CD4-positive, alpha-beta T cell treated with Interleukin-6 at 100 ng/mL for 8 hours (primary cell): ENCODE results near the gene OR4F6.
"Not testable (repeated sequence)": the region's sequence is repeated elsewhere in the genome, so short reads cannot be mapped to it uniquely, and the experiment has no call there.

Experiments
- DNase-seq: peaks from one replicate; pipeline ENCODE4 v3.0.0-alpha.2; 2020; ENCODE audit warnings: mixed read lengths, low spot score

Gene OR4F6, protein sequence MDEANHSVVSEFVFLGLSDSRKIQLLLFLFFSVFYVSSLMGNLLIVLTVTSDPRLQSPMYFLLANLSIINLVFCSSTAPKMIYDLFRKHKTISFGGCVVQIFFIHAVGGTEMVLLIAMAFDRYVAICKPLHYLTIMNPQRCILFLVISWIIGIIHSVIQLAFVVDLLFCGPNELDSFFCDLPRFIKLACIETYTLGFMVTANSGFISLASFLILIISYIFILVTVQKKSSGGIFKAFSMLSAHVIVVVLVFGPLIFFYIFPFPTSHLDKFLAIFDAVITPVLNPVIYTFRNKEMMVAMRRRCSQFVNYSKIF

DNA sequence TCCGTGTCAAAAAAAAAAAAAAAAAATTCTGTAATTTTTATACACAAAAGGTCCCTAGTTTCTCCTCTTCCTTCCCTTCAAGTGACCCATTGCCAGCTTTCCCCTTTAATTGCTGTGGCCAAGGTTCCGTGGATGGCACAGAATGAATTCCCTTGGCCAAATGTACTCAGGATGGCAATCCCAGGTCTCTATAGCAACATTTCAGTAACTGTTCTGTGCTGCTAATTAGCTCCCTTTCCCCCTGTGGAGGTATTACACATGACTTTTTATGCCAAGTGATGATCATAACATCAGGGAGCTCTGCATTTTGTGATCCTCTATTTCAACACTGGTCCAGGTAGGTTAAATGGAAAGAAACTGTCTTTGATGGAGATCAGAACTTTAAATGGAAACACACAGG, at the start of gene OR4F6:
TSS of gene OR4F6 (plus strand) at position 301 of the 400 bp plus-strand sequence. CDS start 2,211 bp downstream, outside the sequence.
- DNase-seq: no peak

DNA sequence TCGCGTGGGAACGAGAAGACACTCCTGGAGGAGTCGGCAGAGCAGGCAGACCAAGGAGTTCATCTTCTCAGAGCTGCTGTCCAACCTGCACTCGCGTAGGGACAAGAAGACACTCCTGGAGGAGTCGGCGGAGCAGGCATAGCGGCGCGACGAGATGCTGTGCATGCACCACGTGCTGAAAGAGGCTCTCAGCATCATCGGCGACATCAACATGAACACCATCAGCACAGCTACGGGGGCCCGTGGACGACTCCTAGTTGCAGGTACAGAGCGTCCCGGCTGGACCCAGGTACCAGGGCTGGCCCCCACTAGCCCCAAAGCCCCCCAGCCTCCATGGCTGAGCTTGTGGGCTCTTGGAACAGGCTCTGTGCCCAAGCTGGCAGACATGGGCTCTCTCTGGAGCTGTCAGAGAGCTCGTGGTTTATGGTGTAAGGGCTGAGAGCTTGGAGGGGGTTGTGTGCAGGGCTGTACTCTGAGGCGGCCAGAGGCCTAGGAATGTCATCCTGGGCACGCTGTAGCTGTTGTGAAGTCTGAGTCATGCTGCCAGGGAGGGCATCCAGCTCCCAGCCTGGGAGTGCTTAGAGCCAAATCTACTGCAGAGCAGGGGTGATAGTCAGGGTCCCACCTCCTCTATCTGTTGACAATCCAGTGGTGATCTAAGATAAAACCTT, 38.5 kb upstream of the OR4F6 start:
- DNase-seq: not testable (repeated sequence)

DNA sequence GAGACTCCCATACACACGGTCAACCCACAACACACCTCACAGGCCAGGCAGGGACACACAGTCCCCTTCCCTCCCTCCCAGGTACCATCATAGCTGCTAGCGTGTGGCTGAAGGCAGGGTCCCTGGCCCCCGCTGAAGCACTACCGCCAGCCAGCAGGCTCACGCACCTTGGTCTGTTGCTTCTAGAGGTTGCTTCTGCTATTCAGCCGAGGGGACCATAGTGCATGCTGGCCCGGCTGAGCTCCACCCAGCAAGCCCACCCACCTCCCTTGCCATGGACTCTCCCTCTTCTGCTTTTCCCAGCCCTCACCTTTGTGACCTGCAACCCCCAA, 38.0 kb upstream of the OR4F6 start:
- DNase-seq: not testable (repeated sequence)

DNA sequence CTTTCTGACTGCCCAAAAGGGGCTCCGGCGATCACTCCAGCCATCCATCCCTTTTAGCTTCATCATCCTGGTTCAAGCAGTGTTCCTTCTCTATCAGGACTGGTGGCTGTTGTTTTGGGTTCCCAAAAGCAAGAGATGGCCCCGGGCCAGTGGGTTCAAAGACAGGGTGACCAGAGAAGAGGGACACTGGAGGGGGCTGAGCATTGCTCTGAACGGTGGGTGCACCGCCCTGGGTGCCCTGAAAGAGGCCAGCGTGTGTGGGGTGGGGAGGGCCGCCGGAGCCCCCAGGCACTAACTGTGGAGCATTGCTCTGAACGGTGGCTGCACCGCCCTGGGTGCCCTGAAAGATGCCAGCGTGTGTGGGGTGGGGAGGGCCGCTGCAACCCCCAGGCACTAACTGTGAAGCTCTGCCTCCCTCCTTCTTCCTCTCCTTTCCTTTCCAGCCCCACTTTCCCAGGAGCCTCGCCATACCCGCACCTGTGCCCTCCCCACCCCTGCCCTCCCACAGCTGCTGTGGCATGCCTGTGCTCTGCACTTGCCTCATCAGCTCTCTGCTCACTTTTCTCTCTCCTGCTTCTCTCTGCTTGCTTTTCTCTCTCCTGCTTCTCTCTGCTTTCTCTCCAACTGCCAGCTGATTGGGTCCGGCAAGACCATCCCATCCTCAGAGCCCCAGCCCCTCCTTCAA, 37.4 kb upstream of the OR4F6 start:
- DNase-seq: no peak

DNA sequence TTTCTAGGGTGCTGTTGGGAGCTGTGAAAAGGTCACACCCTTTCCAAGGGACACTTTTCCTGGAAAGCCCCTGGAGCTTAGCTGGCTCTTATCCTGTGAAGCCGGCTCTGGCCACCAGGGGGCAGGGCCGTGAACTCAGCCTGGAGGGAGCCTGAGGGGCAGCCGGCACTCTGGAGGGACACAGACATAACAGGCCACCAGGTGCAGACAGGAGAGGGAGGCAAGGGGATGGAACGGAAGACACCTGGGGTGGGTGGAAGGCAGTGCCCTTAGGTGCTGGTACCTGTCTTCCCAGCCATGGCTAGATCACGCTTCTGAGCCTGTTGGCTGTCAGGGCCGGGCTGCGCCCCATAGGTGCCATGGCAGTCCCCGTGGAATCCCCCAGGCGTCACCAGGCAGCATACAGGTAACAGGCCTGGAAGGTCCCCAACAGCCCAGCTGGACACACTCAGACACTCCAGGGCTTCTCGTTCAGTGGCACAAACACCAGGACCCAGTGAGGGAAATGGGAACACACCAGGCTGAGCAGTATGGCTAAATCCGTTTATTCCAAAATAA, 36.1 kb upstream of the OR4F6 start:
- DNase-seq: not testable (repeated sequence)

DNA sequence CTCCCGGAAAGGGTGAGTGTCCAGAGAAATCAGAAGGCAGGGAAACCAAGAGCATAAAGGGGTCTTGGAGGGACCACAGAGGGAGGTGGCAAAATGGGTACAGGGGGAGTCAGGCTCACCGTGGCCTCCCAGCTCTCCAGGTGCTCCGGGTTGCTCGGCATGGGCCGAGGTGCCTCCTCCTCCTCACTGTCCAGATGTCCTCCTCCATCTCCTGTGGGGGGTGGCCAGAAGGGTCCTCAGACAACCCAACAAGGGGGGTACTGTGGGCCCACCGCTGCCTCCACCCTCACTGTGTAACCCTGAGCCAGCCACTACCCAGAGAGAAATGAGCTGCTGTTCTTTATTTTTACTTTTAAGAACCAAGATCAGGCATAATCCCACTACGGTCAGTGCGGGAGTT, 30.4 kb upstream of the OR4F6 start:
- no peak for DNase-seq

DNA sequence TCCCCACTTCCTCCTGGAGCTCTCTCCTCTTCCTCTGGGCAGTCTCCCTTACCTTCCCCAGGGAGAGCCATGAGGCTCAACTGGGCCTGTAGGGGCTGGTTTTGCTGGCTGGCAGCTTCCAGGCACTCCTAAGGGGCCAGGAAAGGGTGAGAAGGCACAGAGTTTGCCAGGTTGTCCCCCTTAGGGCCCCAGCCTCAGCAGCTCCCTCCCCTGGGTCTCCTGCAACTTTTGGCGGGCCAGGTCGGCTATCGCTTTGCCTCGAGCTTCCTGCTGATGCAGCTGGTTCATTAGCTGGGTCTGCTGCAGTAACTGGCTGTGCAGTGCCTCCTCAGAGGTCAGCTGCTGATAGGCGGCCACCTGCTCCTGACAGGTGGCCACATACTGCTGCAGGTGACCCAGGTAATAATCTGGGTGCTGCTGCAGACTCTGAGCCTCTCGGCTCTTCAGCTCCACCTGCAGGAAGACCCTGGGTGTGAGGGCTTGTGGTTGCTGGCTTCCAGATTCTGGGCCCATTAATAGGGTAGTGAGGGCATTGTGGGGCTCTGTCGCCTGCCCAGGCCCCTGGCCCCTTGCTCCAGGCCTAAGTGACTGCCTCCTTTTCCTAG, 29.7 kb upstream of the OR4F6 start:
- no peak for DNase-seq

DNA sequence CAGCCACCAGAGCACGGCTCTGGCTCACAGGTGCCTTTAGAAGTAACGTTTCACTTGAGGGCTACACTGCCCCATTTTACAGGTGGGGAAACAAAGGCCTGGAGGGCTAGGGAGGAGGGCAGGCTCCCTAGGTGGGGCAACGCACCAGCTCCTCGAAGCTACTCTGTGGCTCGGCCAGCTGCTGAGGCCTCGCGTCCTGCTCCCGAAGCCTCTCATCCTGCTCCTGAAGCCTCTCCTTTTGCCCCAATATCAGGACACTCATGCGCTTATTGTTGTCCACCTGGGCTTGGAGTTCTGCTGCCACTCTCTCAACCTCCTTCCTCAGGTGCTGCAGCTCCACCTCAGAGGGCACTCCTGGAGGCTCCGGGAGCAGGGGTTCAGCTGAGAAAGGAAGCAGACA, 28.2 kb upstream of the OR4F6 start:
- DNase-seq: no peak

DNA sequence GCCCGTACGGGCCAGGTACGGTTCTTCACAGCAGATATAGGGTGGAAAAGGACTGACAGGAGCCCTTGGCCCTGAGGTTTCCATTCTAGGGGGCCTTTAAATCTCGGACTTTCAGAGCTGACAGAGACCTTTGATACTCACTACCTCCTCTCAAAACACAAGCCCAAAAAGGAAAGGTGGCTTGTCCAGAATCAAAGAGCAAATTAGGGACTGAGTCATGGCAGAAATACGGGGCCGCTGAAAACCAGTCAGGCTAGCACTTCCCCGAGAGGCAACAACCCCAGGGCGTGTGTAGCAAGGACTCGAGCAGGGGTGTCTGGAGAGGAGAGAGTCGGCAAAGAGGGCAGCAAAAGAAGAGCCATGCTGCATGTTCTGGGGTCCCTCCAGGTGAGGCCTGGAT, 24.7 kb upstream of the OR4F6 start:
- DNase-seq: not testable (repeated sequence)

DNA sequence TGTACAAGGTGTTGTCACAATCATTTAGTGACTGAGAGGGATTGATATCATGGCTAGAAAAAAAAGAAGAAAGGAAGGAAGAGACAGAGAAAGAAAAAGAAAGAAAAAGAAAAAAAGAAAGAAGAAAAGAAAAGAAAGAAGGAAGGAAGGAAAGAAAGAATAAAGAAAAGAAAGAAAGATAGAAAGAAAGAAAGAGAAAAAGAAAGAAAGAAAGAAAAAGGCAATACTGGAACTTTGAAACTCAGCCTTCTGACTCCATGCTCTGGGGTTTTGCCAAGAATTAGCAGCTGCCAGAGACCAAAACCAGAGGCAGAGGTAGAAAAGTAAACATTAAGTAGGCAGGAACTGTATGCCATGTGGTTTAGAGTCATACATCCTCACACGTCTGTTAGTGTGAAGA, 23.1 kb upstream of the OR4F6 start:
- not testable (repeated sequence) for DNase-seq

DNA sequence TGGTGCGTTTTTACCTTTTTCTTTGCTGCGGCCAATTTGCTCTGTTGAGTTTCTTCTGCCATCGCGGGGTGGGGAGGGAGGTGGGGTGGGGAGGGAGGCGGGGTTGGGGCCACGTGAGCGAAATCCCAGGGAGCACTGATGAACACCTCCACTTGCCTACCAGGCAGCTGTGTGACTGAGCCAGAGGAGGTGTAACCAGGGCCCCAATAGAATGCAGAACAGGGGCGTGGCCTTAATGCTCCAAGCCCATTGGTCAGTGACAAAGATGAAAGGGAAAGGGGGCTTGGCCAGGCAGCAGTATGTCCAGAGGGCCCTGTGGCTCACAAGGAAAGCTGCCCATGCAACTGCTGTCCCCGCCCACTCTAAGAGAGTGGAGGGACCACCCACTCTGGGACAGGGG, 21.4 kb upstream of the OR4F6 start:
- DNase-seq: no peak

DNA sequence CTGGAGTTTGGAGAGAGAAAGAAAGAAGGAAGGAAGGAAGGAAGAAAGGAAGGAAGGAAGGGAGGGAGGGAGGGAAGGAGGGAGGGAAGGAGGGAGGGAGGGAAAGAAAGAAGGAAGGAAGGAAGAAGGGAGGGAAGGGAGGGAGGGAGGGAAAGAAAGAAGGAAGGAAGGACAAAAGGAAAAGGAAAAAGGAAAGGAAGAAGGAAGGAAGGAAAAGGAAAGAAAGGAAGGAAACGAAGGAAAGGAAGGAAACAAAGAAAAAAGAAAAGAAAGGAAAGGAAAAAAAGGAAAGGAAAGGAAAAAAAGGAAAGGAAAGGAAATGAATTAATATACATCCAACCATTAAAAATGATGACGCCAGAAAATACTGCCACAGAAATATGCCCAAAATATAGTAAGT, 18.7 kb upstream of the OR4F6 start:
- no peak for DNase-seq

DNA sequence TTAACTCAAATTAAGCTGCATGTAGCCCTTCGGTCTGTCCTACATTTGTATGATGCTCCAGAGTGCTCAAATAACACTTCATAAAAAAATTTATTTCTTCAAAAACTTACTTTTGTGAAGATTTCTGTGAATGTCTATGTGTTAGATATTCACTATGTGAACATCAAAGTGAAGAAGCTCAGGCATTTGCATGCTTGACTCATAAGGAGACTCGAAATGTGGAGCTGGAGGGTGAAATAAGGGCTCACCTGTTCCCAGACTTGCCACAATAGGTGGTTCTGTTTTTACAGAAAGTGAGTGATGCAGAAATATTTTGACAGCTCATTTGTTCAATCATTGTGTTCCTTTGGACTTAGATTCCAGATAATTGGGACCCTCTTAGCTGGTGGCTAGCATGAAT, 16.9 kb upstream of the OR4F6 start:
- not testable (repeated sequence) for DNase-seq

DNA sequence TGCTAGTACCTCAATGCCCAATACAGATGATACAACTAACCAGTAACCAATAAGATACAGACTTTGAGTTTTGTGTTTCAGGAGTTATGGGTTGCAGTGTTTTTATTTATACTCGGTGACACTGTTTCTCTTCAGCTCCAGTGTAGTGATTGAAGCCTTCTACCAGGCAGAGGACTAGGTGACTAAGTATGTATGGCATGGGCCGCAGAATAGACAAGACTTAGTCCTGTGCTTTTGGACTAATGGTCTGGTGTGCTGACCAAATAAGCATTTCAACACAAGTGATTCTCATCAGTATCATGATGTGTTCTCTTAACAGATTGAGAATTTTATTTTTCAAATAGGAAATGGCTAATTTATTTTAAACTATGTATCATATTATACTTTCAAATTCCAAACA, 15.3 kb upstream of the OR4F6 start:
- DNase-seq: not testable (repeated sequence)

DNA sequence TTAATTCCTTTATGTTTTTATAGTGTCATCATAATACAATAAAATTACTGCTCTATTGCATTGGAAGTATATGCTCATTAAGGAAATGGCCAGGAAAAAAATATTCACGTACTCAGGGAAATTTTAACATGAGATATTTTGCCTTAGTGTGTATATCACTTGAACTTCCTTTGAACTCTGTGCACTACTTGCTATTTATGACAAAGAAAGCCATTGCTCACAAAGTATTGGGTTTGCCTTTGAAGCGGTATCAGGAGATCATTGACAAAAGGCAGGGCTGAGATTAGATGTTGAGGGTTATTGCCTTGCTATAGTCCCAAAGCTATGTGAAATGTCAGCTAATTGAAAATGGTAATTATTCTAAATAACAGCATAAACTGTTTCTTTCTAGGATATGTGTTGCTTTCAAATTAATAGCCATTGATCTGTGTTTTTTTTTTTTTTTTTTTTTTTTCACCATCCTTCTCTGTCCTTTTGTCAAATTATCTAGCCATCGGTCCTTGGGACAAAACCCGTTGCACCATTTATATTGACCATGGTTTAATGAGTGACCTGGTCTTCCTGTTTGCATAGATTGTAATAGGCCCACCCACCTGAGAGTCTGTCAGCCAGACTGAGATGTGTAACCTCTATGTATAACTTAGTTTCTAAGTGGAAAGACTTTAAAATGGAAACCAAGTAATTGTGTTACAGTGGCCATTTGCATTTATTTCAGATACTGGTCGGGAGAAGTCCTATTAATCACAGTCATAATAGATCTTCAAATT, 14.6 kb upstream of the OR4F6 start:
- DNase-seq: not testable (repeated sequence)

DNA sequence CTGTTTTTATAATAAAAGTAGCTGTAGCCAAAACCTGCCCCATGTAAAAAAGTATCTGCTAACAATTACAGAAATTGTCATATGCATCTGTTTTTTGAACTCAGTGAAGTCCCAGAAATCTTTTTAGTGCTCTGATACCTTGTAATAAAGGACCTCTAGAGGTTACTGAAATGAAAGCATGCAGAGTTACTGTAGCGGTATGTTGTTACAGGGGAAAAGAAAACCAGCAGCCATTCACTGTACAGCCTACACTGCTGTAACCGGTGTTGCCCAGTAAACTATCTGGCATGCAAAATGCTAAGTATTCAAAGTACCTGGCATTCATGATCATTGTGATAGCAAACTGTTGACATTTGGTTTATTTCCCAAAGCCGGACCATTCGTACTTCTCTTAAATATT, 12.6 kb upstream of the OR4F6 start:
- not testable (repeated sequence) for DNase-seq

DNA sequence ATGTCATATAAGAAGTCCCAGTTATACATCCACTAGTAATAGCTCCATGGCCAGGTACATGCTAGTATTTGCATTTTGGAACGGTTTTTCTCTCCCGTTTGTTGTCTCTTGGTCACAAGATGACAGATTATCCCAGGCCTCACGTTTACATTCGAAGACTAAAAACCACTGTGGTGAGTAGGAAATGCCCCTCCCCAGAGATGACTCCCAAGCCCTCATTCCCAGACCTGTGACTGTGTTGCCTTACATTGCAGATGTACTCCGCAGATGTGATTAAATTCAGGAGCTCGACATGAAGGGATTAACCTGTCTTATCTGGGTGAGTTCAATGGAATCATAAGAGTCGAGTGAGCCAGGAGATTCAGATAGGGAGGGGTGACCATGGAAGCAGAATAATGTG, 9.3 kb upstream of the OR4F6 start:
- not testable (repeated sequence) for DNase-seq

DNA sequence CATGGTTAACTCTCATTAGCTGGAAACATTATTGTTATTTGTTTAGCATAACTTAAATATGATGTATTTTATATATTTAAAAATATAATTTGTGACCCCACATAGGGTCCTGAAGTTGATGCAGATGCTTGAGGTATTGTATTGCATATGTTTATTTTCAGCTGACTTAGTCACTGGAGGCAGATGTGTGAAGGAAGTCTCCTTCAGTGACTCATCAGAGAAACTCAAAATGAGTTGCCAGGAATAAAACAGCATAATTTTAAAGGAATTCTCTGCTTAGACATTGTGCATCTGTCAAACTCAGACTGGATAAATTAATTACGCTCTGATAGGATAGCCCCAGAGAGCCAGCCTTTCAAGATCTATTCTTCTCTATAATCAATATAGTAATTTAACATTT, 7.9 kb upstream of the OR4F6 start:
- DNase-seq: no peak

DNA sequence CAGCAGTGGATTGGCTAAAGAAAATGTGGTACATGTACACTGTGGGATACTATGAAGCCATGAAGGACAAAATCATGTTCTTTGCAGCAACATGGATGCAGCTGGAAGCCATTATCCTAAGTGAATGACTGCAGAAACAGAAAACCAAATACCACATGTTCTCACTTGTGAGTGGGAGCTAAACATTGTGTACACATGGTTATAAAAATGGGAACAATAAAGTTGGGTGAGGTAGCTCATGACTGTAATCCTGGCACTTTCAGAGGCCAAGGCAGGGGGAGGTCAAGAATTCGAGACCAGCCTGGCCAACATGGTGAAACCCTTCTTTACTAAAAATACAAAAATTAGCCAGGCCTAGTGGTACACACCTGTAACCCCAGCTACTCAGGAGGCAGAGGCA, 3.6 kb upstream of the OR4F6 start:
- no peak for DNase-seq

DNA sequence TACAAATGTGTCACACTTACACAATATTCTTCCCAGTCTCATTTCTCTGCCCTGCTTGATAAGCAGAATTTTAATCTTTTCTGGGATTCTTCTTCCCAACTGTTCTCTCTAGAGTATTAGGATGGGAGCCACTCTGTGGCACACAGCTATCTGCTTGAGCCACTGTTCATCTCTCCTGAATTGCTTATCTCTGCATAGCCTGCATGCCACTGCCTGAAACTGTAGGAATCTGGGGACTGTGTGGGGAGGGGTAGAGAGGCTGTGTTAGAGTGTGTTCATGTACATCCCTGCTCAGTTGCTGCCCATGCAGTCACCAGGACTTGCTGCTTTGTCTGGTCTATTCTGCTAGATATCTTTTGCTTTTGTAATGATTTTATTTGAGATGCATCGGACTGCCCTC, 2.3 kb upstream of the OR4F6 start:
- DNase-seq: no peak

DNA sequence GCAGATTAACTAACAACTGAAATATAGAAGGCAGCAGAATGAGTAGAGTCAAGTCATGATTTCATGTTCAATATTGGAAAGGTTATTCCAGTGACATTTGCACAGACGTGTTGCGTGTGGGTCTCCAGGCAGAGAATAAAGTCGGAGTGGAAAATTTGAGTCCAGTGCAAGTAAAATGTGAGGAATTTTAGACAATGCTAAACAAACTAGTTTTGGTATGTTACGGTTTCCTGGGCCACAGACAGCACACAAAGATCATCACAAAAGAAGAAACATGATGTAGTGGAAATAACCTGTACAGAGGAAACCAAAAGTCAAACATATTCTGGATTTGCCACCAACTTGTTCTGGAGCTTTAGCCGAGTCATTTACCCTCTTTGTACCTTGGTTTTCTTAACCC, 367 bp downstream of the OR4F6 start:
- no peak for DNase-seq

DNA sequence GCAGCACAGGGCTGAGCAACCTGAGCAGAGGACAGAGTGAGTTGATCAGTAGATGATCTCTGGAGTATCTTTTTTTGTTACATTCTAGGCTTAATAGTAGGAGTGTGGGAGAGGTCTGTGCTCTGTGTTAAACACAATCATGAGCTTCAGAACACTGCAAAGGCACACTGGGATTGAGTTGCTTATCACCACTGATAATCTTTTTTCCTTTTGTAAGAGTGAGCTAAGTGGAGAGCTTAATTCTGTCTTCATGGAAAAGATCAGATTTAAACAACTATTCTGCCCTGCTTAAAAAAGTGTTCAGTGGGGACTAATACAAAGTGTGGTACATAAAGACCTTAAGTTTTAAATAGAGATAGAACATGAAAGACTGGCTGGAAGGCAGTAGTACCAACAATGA, 1.1 kb downstream of the OR4F6 start:
- no peak for DNase-seq
